GM12878 (cell line): Measurements from ENCODE around the gene TCF12. TPM values are rescaled to one million over a fixed set of nuclear protein-coding genes. Genes with fewer than 3 reads are reported as not detected.

Experiments used
- ATAC-seq: fragments of 200-7000 bp; cut with Tn5 transposase; 3 replicates; pipeline ENCODE4 v1.9.1; 2020; ENCODE audit warnings: mild to moderate bottlenecking, moderate library complexity
- BruUV-seq: library from RNA; stranded (reverse); fragments of 400-500 nt; replicated peaks from 2 replicates; lab custom pipeline; 2021; lab: Mats Ljungman, UMichigan
- CTCF ChIA-PET: fragments of 300-600 bp; sonication (Branson Sonifier 250); formaldehyde crosslinking; extraction: SDS; loops from one replicate; lab custom pipeline; 2021; ENCODE audit warnings: inconsistent platforms; lab: Yijun Ruan, JAX
- POLR2A ChIA-PET: fragments of 350-600 bp; formaldehyde crosslinking; extraction: SDS; loops from one replicate; lab custom pipeline; 2021; ENCODE audit warnings: inconsistent platforms; lab: Charles Lee
- RAD21 ChIA-PET: fragments of 300-600 bp; sonication (Branson Sonifier 250); formaldehyde crosslinking; loops from one replicate; lab custom pipeline; 2023; ENCODE audit warnings: antibody characterized with exemption; ENCODE audit not compliant: unreplicated experiment; lab: Charles Lee
- SMC1A ChIA-PET: fragments of 300-600 bp; sonication (Branson Sonifier 250); formaldehyde crosslinking; loops from one replicate; lab custom pipeline; 2023; ENCODE audit not compliant: unreplicated experiment, uncharacterized antibody; lab: Charles Lee
- DNase-seq: peaks from one replicate; pipeline ENCODE4 v3.0.0-alpha.2; 2011; ENCODE audit warnings: low read depth, low spot score
- FAIRE-seq: peaks from 3 replicates; lab custom pipeline; 2011; peaks lifted over from hg19 to GRCh38; lab: Jason Lieb, UNC
- H2AFZ ChIP-seq: 2 replicates; pipeline ENCODE4 v1.6.0; 2011; ENCODE audit warnings: low read depth, low read length, control low read depth; ENCODE audit not compliant: control insufficient read depth
- H3K27ac ChIP-seq: 2 replicates; pipeline ENCODE4 v1.5.1; 2011; ENCODE audit warnings: control low read depth; ENCODE audit not compliant: control insufficient read depth, insufficient read depth
- H3K27me3 ChIP-seq, 2 experiments: replicated peaks in 1 of 2; 2 replicates each; pipeline versions ENCODE4 v1.6.0 to v1.6.1; 2011; ENCODE audit warnings: low read length in 1 of 2; ENCODE audit not compliant: control insufficient read depth in 2 of 2, insufficient read depth in 2 of 2
- H3K36me3 ChIP-seq, 2 experiments: 2 replicates each; pipeline ENCODE4 v1.5.1; 2011; ENCODE audit warnings: low read length in 1 of 2; ENCODE audit not compliant: control insufficient read depth in 2 of 2, insufficient read depth in 2 of 2
- H3K4me1 ChIP-seq: 2 replicates; pipeline ENCODE4 v1.6.1; 2011; ENCODE audit warnings: mild to moderate bottlenecking, low read length, moderate library complexity, mixed read lengths; ENCODE audit not compliant: control insufficient read depth, insufficient read depth
- H3K4me2 ChIP-seq: 2 replicates; pipeline ENCODE4 v1.6.0; 2011; ENCODE audit warnings: control low read depth; ENCODE audit not compliant: control insufficient read depth, insufficient read depth
- H3K4me3 ChIP-seq: fragments of 200-600 bp; sonication (generic); 2 replicates; pipeline ENCODE4 v1.5.1; 2016
- H3K79me2 ChIP-seq: 2 replicates; pipeline ENCODE4 v1.6.0; 2011; ENCODE audit warnings: low read length; ENCODE audit not compliant: control insufficient read depth, insufficient read depth
- H3K9ac ChIP-seq: 2 replicates; pipeline ENCODE4 v1.8.0; 2011; ENCODE audit warnings: low read length, control low read depth, mixed read lengths; ENCODE audit not compliant: control insufficient read depth, insufficient read depth
- H3K9me3 ChIP-seq: replicated peaks from 3 replicates; pipeline ENCODE4 v1.5.1; 2011; ENCODE audit warnings: mild to moderate bottlenecking, low read length; ENCODE audit not compliant: control insufficient read depth, insufficient read depth
- H4K20me1 ChIP-seq: 2 replicates; pipeline ENCODE4 v1.6.0; 2011; ENCODE audit not compliant: control insufficient read depth, insufficient read depth
- CREB1 ChIP-seq: IDR thresholded peaks from 2 replicates; pipeline ENCODE4 v1.6.1; 2012; ENCODE audit warnings: low read depth, mild to moderate bottlenecking, inconsistent platforms
- EED ChIP-seq: sonication (generic); IDR thresholded peaks from 2 replicates; pipeline ENCODE4 v1.6.1; 2016; ENCODE audit warnings: antibody characterized with exemption, low read depth
- MTA3 ChIP-seq: IDR thresholded peaks from 2 replicates; pipeline ENCODE4 v1.6.1; 2012; ENCODE audit warnings: low read length, inconsistent platforms, borderline replicate concordance
- SMAD1 ChIP-seq: fragments of 450-650 bp; IDR thresholded peaks from 2 replicates; pipeline ENCODE4 v1.6.1; 2018; ENCODE audit warnings: mild to moderate bottlenecking, low read depth; ENCODE audit not compliant: partially characterized antibody
- SMAD5 ChIP-seq: IDR thresholded peaks from 2 replicates; pipeline ENCODE4 v1.6.1; 2016; ENCODE audit warnings: antibody characterized with exemption, low read depth
- SP1 ChIP-seq: IDR thresholded peaks from one replicate; pipeline ENCODE4 v1.6.1; 2011; ENCODE audit warnings: low read depth, low read length
- SRF ChIP-seq, 2 experiments: IDR thresholded peaks; 2 replicates each; pipeline ENCODE4 v1.6.1; 2011; ENCODE audit warnings: low read depth in 2 of 2, low read length in 2 of 2, mild to moderate bottlenecking in 1 of 2, moderate library complexity in 1 of 2
- YY1 ChIP-seq: IDR thresholded peaks from 2 replicates; pipeline ENCODE4 v1.6.1; 2011; ENCODE audit warnings: low read depth, mild to moderate bottlenecking, low read length
- WGBS: methylation state at CpG from one replicate; pipeline ENCODE4 v1.1.6; 2016; ENCODE audit warnings: low lambda C conversion rate; ENCODE audit not compliant: insufficient replicate concordance, insufficient coverage; ENCODE audit errors: missing lambda C conversion rate; 5-methylcytosine and 5-hydroxymethylcytosine counted together
- in situ Hi-C: fragments of 300-500 bp; cut with MboI; formaldehyde crosslinking; loops from 9 replicates; pipeline ENCODE4 v1.14.3; 2018; ENCODE audit warnings: mixed read lengths
- intact Hi-C: fragments of 100-400 bp; cut with micrococcal nuclease; formaldehyde crosslinking; loops from one replicate; pipeline ENCODE4 v1.14.2; 2022; ENCODE audit not compliant: unreplicated experiment
- polyA plus RNA-seq, 11 experiments: library from polyadenylated mRNA; depleted of rRNA in 4 of 11; unstranded in 6 of 11; stranded (reverse) in 5 of 11; fragments of >200 nt; fragmentation: Nextera tagmentation in 4 of 11; fragmentation: Illumina TruSeq in 1 of 11; extraction: Ambion mirVana in 4 of 11; extraction: Trizol in 1 of 11; gene quantifications; 1 replicate in 1 of 11; 2 replicates in 10 of 11; pipeline versions ENCODE4 v1.2.1 to v1.2.3, GENCODE V29; 2011 to 2016; ENCODE audit warnings: inconsistent platforms in 2 of 11, missing spikeins in 2 of 11, low read depth in 1 of 11
- total RNA-seq, 4 experiments: library from RNA; depleted of rRNA in 3 of 4; stranded (reverse); fragments of >200 nt in 3 of 4; fragmentation: Illumina TruSeq in 1 of 4; extraction: Trizol in 1 of 4; gene quantifications; 2 replicates each; pipeline versions ENCODE4 v1.2.1 to v1.2.3, GENCODE V29; 2013 to 2021
- TF ChIP-seq, protein P1 (sequence below): fragments of 450-650 bp; IDR thresholded peaks from 2 replicates; pipeline ENCODE4 v1.6.1; 2017; ENCODE audit warnings: mild to moderate bottlenecking, moderate library complexity
- TF ChIP-seq, protein P2 (sequence below): fragments of 450-650 bp; formaldehyde crosslinking; IDR thresholded peaks from 2 replicates; pipeline ENCODE4 v1.4.0; 2022; ENCODE audit warnings: mild to moderate bottlenecking, moderate library complexity
- TF ChIP-seq, protein P3 (sequence below): fragments of 450-650 bp; IDR thresholded peaks from 2 replicates; pipeline ENCODE4 v1.6.1; 2016; ENCODE audit warnings: mild to moderate bottlenecking
- TF ChIP-seq, protein P4 (sequence below): IDR thresholded peaks from 2 replicates; pipeline ENCODE4 v1.6.1; 2011; ENCODE audit warnings: low read depth, low read length, improper control_type of control experiment, borderline replicate concordance

The TCF12 gene
- total and polyA plus RNA-seq, 10 of the 15 experiments (the other 5 are each of a cell fraction or from before 2014, with no cell fraction given) = 8.2 to 70.9 (median 49.5) TPM

DNA sequence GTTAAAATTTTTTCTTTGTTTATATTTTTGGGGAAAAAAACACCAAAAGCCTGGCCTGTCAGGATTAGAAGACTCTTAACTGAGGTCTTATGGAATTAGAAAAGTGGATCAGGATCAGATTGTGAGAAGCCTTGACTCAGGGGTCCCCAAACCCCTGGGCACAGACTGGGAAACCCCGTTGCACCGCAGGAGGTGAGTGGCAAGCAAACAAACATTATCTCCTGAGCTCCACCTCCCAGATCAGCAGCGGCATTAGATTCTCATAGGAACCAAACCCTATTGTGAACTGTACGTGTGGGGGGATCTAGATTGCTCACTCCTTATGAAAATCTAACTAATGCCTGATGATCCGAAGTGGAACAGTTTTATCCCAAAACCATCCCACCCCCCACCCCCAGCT lies 117.2 kb downstream of the TCF12 start:
- ChIA-PET RAD21 (no interaction called here), CTCF (interaction anchor here (1.1 kb wide), 1 partner anchor 14 kb away, joined by 4 read pairs; no protein-coding TSS in a partner anchor), POLR2A (no interaction called here), SMC1A (interaction anchor here (0.7 to 0.8 kb wide), 2 partner anchors 14 to 120 kb away, joined by 3 read pairs; no protein-coding TSS in a partner anchor)
- H3K4me2 ChIP-seq = no peak overlapping the region
- H3K9ac ChIP-seq = no peak overlapping the region
- H3K4me3 ChIP-seq = no peak overlapping the region
- peaks cover 15% of the 10 kb centered on the region for H3K79me2 ChIP-seq
- H3K27ac ChIP-seq = no peak overlapping the region
- intact Hi-C loops (no loop called here), in situ Hi-C loops (no loop called here)
- H3K36me3 ChIP-seq = no peaks in the 10 kb centered on the region
- H2AFZ ChIP-seq = no peak overlapping the region
- no peaks in the 10 kb centered on the region for H3K27me3 ChIP-seq
- H3K4me1 ChIP-seq = peaks cover 12% of the 10 kb centered on the region
- peaks cover 1% of the 10 kb centered on the region; the same call in 1 of the 3 replicates for H3K9me3 ChIP-seq
- DNase-seq (no peak), FAIRE-seq (no peak), ATAC-seq (no peak)
- WGBS = 83% methylated on average over 5 of the region's 5 CpGs
- no peaks in the 10 kb centered on the region for H4K20me1 ChIP-seq
- BruUV-seq = no TSS peak
- no peak for TF ChIP-seq SRF (IDR thresholded peaks at IDR 0.05; ENCODE audit: low read depth in 2 of 2, low read length in 2 of 2)
- no peak for TF ChIP-seq CREB1
- no peak for TF ChIP-seq SP1
- TF ChIP-seq, protein P1, sequence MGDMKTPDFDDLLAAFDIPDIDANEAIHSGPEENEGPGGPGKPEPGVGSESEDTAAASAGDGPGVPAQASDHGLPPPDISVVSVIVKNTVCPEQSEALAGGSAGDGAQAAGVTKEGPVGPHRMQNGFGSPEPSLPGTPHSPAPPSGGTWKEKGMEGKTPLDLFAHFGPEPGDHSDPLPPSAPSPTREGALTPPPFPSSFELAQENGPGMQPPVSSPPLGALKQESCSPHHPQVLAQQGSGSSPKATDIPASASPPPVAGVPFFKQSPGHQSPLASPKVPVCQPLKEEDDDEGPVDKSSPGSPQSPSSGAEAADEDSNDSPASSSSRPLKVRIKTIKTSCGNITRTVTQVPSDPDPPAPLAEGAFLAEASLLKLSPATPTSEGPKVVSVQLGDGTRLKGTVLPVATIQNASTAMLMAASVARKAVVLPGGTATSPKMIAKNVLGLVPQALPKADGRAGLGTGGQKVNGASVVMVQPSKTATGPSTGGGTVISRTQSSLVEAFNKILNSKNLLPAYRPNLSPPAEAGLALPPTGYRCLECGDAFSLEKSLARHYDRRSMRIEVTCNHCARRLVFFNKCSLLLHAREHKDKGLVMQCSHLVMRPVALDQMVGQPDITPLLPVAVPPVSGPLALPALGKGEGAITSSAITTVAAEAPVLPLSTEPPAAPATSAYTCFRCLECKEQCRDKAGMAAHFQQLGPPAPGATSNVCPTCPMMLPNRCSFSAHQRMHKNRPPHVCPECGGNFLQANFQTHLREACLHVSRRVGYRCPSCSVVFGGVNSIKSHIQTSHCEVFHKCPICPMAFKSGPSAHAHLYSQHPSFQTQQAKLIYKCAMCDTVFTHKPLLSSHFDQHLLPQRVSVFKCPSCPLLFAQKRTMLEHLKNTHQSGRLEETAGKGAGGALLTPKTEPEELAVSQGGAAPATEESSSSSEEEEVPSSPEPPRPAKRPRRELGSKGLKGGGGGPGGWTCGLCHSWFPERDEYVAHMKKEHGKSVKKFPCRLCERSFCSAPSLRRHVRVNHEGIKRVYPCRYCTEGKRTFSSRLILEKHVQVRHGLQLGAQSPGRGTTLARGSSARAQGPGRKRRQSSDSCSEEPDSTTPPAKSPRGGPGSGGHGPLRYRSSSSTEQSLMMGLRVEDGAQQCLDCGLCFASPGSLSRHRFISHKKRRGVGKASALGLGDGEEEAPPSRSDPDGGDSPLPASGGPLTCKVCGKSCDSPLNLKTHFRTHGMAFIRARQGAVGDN = no peak
- TF ChIP-seq SMAD5 = no peak
- TF ChIP-seq, protein P2, sequence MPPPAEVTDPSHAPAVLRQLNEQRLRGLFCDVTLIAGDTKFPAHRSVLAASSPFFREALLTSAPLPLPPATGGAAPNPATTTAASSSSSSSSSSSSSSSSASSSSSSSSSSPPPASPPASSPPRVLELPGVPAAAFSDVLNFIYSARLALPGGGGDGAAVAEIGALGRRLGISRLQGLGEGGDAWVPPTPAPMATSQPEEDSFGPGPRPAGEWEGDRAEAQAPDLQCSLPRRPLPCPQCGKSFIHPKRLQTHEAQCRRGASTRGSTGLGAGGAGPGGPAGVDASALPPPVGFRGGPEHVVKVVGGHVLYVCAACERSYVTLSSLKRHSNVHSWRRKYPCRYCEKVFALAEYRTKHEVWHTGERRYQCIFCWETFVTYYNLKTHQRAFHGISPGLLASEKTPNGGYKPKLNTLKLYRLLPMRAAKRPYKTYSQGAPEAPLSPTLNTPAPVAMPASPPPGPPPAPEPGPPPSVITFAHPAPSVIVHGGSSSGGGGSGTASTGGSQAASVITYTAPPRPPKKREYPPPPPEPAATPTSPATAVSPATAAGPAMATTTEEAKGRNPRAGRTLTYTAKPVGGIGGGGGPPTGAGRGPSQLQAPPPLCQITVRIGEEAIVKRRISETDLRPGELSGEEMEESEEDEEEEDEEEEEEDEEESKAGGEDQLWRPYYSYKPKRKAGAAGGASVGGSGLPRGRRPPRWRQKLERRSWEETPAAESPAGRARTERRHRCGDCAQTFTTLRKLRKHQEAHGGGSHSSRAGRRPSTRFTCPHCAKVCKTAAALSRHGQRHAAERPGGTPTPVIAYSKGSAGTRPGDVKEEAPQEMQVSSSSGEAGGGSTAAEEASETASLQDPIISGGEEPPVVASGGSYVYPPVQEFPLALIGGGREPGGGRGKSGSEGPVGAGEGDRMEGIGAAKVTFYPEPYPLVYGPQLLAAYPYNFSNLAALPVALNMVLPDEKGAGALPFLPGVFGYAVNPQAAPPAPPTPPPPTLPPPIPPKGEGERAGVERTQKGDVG (CRISPR knock-in tag) = no peak
- no peak for TF ChIP-seq EED
- no peak for TF ChIP-seq SMAD1
- TF ChIP-seq YY1 = no peak
- no peak for TF ChIP-seq MTA3
- TF ChIP-seq, protein P3, sequence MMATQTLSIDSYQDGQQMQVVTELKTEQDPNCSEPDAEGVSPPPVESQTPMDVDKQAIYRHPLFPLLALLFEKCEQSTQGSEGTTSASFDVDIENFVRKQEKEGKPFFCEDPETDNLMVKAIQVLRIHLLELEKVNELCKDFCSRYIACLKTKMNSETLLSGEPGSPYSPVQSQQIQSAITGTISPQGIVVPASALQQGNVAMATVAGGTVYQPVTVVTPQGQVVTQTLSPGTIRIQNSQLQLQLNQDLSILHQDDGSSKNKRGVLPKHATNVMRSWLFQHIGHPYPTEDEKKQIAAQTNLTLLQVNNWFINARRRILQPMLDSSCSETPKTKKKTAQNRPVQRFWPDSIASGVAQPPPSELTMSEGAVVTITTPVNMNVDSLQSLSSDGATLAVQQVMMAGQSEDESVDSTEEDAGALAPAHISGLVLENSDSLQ = no peak
- TF ChIP-seq, protein P4, sequence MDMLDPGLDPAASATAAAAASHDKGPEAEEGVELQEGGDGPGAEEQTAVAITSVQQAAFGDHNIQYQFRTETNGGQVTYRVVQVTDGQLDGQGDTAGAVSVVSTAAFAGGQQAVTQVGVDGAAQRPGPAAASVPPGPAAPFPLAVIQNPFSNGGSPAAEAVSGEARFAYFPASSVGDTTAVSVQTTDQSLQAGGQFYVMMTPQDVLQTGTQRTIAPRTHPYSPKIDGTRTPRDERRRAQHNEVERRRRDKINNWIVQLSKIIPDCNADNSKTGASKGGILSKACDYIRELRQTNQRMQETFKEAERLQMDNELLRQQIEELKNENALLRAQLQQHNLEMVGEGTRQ = no peak
